Activated T-cell treated with anti-CD3 and anti-CD28 coated beads, Interleukin-2, amount 50 U/mL, for 72 hours (primary cell): ENCODE measurements around the gene VPS13D. TPM values are rescaled to one million over a fixed set of nuclear protein-coding genes. Genes with fewer than 3 reads are reported as not detected.
A peak's percentile ranks its signal among the peaks of the same experiment; 100 is the strongest.

ENCODE experiments used
- ATAC-seq, 2 donors: fragments of 150-1000 bp; cut with Tn5 transposase; replicated peaks in 1 of 2; 2 replicates each; pipeline ENCODE4 v1.10.0; 2021; ENCODE audit warnings: moderate library complexity in 2 of 2, mild to moderate bottlenecking in 1 of 2
- DNase-seq, 2 donors: peaks; one replicate each; pipeline ENCODE4 v3.0.0; 2021 to 2022; ENCODE audit warnings: mixed read lengths in 1 of 2
- H3K27ac Mint-ChIP-seq: one replicate; pipeline ENCODE4 v1.8.0; 2022; ENCODE audit warnings: mild to moderate bottlenecking, moderate library complexity, mixed read lengths
- H3K27me3 Mint-ChIP-seq: one replicate; pipeline ENCODE4 v1.8.0; 2022; ENCODE audit warnings: low read depth, mixed read lengths
- H3K36me3 Mint-ChIP-seq, 2 donors: one replicate each; pipeline ENCODE4 v1.8.0; 2022; ENCODE audit warnings: mixed read lengths in 2 of 2, mild to moderate bottlenecking in 1 of 2; ENCODE audit not compliant: insufficient read depth in 2 of 2
- H3K4me1 Mint-ChIP-seq: one replicate; pipeline ENCODE4 v1.8.0; 2022; ENCODE audit warnings: low read depth, mixed read lengths
- H3K4me3 Mint-ChIP-seq, 2 donors: one replicate each; pipeline ENCODE4 v1.8.0; 2022; ENCODE audit warnings: mild to moderate bottlenecking in 2 of 2, mixed read lengths in 2 of 2, moderate library complexity in 2 of 2
- H3K9me3 Mint-ChIP-seq, 2 donors: one replicate each; pipeline ENCODE4 v1.8.0; 2022; ENCODE audit warnings: mixed read lengths in 2 of 2
- total RNA-seq, 2 donors: library from RNA; stranded (reverse); gene quantifications; one replicate each; pipeline ENCODE4 v1.2.3, GENCODE V29; 2022

Gene VPS13D
- total RNA-seq, 2 donors from 2014 or later, result 36.0 to 40.5 TPM

DNA sequence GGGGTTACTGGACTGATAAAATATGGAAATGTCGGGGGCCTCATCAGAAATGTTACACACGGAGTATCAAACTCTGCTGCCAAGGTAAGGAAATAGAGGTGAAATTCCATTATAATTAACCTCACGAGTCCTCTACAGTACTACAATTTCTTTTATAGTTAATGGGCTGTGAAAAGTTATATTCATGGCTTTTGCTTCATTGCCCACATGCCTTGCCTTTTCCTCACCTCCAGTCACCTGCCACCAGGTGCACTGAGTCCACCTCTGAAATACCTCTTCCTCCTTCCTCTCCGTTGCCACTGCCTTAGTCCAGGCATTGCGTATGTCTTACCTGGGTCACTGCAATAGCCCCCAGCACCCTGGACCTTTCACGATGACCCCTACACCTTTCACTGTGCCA, 186.9 kb downstream of the VPS13D start:
- peaks cover 50% of the 10 kb centered on the region for H3K4me1 Mint-ChIP-seq
- no peak overlapping the region for H3K27ac Mint-ChIP-seq
- H3K36me3 Mint-ChIP-seq, result peaks cover 9 to 21% of the 10 kb centered on the region in 2 donors

DNA sequence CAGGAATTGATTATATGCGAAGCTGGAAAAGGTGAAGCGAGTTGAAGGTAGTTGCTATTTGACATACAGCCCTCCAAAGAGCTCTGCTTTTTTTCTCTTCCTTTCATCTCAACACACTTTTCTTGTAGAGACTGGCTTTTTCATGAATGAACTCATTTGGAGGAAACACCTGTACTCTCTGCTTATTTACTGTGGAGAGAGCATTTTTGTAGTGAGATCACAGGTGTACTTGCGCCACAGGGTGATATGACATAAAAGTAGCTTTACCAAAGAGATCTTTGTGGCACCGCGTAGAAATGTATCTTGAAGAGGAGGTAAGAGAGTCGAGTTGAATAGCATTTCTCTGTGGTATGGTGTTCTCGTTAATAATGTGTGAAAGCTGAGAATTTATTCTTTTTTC, 187.6 kb downstream of the VPS13D start:
- H3K4me3 Mint-ChIP-seq, result no peak overlapping the region
- DNase-seq (no peak), ATAC-seq (no peak)
- peaks cover 49% of the 10 kb centered on the region for H3K4me1 Mint-ChIP-seq
- H3K27me3 Mint-ChIP-seq, result no peaks in the 10 kb centered on the region
- no peak overlapping the region for H3K27ac Mint-ChIP-seq
- peaks cover 6 to 17% of the 10 kb centered on the region in 2 donors for H3K36me3 Mint-ChIP-seq
- H3K9me3 Mint-ChIP-seq, result peaks cover 0 to 1% of the 10 kb centered on the region in 2 donors

More for the DNA sequence above, 186.9 kb downstream of the VPS13D start:
- ATAC-seq, result no peak
- DNase-seq, result no peak
- Mint-ChIP-seq H3K4me3 (no peak overlapping the region), H3K27me3 (no peaks in the 10 kb centered on the region), H3K9me3 (peaks cover 0 to 1% of the 10 kb centered on the region in 2 donors)

DNA sequence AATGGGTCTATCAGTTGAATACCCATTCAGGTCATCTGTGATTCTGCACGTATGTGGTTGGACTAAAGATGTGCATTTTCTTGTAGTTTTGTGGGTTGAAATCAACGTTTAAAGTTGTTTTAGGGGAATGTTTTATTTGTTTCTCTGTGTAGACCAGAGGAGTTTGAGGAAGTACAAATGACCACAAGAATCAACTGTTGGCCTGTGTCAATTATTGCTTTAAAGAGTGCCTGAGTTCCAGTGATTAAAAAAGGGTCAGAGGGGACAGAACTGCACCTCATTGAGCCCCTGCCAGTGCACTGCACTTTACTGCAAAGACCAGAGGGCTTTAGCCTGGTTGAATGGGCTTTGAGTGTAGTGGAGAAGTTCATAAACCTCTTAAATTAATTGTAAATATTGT, 190.3 kb downstream of the VPS13D start:
- no peak for ATAC-seq
- Mint-ChIP-seq H3K4me3 (no peak overlapping the region), H3K36me3 (peaks cover 6 to 15% of the 10 kb centered on the region in 2 donors), H3K9me3 (peaks cover 0 to 1% of the 10 kb centered on the region in 2 donors), H3K27ac (no peak overlapping the region), H3K27me3 (no peaks in the 10 kb centered on the region), H3K4me1 (peaks cover 41% of the 10 kb centered on the region)
- DNase-seq, result no peak

DNA sequence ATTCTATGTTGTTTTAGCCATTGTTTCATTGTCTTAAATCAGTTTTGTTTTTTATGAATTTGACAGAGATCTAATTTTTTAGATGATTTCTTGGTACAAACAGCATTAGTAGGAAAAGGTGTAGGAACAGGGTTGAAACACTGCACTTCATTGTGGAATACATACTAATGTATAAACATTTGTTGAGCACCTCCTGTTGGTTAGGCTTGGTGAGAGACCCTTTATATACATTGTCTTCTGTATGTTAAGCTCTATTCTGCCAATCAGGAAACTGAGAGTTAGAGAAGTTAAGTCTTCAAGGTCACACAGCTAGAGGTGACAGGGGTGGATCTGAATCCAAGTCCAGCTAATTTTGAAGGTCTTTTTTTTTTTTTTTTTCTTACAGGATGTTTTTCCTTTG, 192.7 kb downstream of the VPS13D start:
- Mint-ChIP-seq H3K27me3 (no peaks in the 10 kb centered on the region), H3K9me3 (no peaks in the 10 kb centered on the region), H3K4me1 (peaks cover 20% of the 10 kb centered on the region), H3K4me3 (no peak overlapping the region), H3K27ac (no peak overlapping the region), H3K36me3 (peaks cover 0 to 8% of the 10 kb centered on the region in 2 donors)
- DNase-seq (no peak), ATAC-seq (no peak)

DNA sequence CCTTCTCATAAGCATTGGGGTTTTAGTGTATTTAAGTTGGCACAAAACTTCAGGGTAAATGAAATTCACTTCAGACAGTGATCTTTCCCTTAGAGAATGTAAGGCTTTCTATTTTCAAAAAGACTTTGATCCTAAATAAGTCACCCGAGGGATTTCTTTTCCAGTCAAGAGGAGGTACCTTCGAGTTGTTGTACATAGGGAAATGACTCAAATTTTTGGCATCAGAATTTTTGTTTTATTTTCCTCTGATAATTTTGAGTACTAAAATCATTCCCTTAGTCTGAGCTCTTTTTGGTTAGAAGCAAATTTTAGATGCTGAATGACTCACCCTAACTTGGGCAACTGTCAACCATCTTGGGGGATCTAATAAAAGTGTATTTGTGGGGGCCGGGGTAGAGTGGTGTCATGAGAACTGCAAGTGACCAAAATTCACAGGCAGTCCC, 194.3 kb downstream of the VPS13D start:
- no peak for ATAC-seq
- Mint-ChIP-seq H3K27ac (peak overlapping the region; percentile 28), H3K4me3 (no peak overlapping the region), H3K4me1 (peaks cover 19% of the 10 kb centered on the region), H3K27me3 (no peaks in the 10 kb centered on the region), H3K9me3 (no peaks in the 10 kb centered on the region), H3K36me3 (peaks cover 0 to 5% of the 10 kb centered on the region in 2 donors)
- DNase-seq, result no peak

DNA sequence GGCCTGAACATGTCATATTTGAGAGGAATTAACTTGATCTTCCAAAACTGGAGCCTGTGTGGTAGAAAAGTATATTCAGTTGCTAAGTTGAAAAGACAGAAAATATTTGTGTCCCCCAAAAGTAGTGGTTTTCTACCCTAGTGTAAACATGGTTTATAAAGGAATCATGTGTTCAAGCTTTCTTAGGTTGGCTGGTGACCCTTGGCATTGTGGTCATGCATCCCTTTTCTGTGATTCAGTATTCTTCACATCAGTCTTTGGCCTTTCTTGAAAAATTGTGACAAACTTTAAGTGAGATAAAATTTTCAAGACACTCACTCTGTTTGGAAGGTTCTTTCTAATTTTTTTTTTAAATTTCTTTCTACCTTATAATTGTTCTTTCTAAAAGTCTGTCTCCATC, 195.0 kb downstream of the VPS13D start:
- ATAC-seq (no peak), DNase-seq (no peak)
- Mint-ChIP-seq H3K27ac (no peak overlapping the region), H3K9me3 (no peaks in the 10 kb centered on the region), H3K4me1 (peaks cover 19% of the 10 kb centered on the region), H3K36me3 (peaks cover 0 to 5% of the 10 kb centered on the region in 2 donors), H3K4me3 (no peak overlapping the region), H3K27me3 (no peaks in the 10 kb centered on the region)

DNA sequence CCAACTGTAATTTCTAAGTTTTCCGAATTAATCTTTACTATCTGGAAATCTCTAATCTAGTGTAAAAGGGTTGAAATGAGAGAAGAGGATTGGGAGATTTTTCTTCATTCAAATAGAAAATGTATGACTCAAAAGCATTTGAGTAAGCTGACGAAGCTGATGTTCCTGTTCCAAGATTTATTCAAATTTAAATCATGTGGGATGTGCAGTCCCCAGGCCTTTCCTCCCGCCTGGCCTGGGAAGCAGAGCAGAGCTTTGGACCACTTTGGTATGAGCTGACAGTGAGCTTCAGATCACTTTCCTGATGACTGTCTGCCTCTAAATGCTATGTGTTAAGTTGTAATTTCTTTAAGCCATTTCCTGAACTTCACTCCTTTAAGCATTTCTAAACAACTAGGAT, 196.2 kb downstream of the VPS13D start:
- Mint-ChIP-seq H3K4me3 (no peak overlapping the region), H3K4me1 (peaks cover 24% of the 10 kb centered on the region), H3K9me3 (no peaks in the 10 kb centered on the region), H3K27me3 (no peaks in the 10 kb centered on the region), H3K36me3 (peaks cover 0 to 4% of the 10 kb centered on the region in 2 donors), H3K27ac (no peak overlapping the region)
- no peak for ATAC-seq
- no peak for DNase-seq

DNA sequence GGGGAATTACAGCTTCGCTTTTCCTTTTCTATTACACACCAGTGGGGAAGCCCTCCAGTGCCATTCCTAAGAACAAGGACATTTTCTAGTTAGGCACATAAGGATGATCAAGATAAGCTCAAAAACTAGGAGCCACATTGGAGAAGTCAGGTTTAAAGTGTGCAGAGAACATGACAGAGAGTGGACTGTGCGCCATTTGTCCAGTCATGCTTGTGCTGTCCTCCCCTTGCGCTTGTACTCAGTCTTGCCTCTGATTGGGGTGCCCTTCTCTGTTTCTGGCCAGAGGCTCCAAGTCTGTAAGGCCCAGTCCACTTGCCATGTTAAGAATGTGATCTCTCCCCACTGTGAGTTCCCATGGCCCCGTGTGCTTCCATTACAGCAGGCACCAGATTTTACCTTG, 198.5 kb downstream of the VPS13D start:
- ATAC-seq, result no peak
- H3K36me3 Mint-ChIP-seq, result peaks cover 0 to 3% of the 10 kb centered on the region in 2 donors
- no peaks in the 10 kb centered on the region for H3K27me3 Mint-ChIP-seq
- H3K27ac Mint-ChIP-seq, result no peak overlapping the region
- DNase-seq, result no peak
- no peak overlapping the region for H3K4me3 Mint-ChIP-seq
- peaks cover 21% of the 10 kb centered on the region for H3K4me1 Mint-ChIP-seq
- H3K9me3 Mint-ChIP-seq, result no peaks in the 10 kb centered on the region

DNA sequence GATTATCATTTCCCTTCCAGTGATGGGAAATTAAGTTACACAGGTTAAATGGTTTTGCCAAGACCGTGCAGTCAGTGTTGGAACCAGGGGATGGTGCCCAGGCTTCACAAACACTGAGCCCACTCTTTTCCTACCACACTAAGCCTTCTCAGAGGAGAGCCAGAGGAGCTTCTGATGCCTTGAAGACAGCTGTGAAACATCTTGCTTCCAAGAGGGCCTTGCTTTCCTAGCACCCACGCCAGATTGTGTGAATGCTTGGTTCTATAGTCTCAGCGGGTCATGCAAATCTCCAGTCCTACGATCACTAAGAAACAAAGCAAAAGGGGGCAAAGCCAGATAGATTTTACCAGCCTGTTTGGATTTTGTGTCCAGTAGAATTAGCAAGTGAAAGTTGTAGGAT, 200.7 kb downstream of the VPS13D start:
- H3K27me3 Mint-ChIP-seq, result no peaks in the 10 kb centered on the region
- no peaks in the 10 kb centered on the region for H3K9me3 Mint-ChIP-seq
- no peak for DNase-seq
- no peak for ATAC-seq
- peaks cover 34% of the 10 kb centered on the region for H3K4me1 Mint-ChIP-seq
- H3K4me3 Mint-ChIP-seq, result no peak overlapping the region
- H3K27ac Mint-ChIP-seq, result no peak overlapping the region
- H3K36me3 Mint-ChIP-seq, result peaks cover 0 to 3% of the 10 kb centered on the region in 2 donors

DNA sequence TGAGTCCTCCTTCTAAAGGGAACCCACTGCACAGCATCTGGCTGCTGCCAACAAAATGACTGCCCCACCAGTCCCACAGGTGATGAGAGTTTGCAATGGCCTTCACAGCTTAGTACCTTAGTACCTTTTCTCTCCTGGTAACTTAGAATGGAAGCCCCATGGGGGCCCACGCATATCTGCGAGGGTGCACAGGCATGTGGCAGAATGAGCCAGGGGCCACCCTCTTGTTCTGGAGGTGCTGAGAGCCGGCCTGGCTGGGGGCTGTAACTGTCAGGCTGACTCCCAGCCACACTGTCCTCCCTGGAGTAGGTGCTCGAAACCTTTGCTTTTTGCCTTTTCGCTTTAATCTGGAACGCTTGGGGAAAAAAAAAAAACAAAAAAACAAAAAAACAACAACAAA, 203.1 kb downstream of the VPS13D start:
- ATAC-seq (no peak), DNase-seq (no peak)
- peaks cover 57% of the 10 kb centered on the region for H3K4me1 Mint-ChIP-seq
- no peaks in the 10 kb centered on the region for H3K9me3 Mint-ChIP-seq
- H3K4me3 Mint-ChIP-seq, result no peak overlapping the region
- no peaks in the 10 kb centered on the region for H3K27me3 Mint-ChIP-seq
- H3K27ac Mint-ChIP-seq, result no peak overlapping the region
- peaks cover 4 to 6% of the 10 kb centered on the region in 2 donors for H3K36me3 Mint-ChIP-seq

DNA sequence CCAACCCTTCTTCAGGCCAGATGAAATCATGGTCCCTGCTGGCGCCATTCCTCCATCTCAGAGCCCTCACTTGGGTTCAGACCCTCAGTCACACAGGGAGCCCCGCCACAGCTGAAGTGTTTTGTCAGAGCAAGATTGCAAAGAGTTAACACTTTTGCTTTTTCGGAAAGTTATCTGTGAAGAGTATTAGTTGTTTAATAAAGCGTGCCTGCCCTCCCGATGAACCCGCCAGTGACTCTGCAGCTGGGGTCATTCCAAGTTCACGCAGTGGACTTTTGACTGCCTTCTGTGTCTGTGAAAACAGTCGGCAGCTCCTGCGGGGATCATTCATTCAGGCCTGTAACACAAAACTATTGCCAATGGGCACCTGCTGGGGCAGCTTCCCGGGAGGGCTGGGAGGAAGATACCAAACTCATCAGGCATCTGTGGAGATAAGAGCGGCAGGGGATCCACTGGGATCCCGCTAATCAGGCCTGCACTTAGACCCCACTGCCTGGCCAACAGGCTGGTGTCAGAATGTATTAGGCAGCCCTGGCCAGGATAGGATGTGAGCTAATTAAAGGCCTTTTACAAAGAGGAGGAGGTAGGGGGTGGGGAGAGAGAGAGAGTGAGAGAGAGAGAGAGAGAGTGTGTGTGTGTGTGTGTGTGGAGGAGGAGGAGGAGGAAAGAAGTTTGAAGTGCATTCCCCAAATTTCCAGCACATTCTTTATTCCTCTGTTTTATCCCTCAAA, 203.7 kb downstream of the VPS13D start:
- Mint-ChIP-seq H3K27ac (no peak overlapping the region), H3K36me3 (peaks cover 7 to 12% of the 10 kb centered on the region in 2 donors), H3K4me3 (peak overlapping the region in 1 of 2 donors; percentile 31), H3K27me3 (no peaks in the 10 kb centered on the region), H3K9me3 (no peaks in the 10 kb centered on the region), H3K4me1 (peaks cover 63% of the 10 kb centered on the region)
- DNase-seq (no peak), ATAC-seq (no peak)

DNA sequence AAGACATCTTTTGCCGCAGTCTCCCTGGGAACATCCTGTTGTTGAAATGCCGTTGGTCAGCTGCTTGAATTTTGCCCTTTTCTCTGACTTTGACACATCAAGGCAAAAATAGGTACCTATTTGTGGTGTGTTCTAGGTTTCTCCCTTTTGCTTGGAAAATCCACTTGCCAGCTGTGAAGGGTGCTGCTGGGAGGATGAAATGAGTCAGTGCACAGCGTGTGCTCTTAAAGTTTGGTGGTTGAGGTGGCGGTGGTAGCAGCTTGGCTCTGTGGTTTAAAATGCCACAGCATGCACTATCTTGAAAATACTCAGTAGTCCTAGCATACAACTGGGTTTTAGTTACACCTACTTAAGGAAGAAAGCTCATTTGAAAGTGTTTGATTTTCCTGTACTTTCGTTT, 204.3 kb downstream of the VPS13D start:
- peaks cover 70% of the 10 kb centered on the region for H3K4me1 Mint-ChIP-seq

DNA sequence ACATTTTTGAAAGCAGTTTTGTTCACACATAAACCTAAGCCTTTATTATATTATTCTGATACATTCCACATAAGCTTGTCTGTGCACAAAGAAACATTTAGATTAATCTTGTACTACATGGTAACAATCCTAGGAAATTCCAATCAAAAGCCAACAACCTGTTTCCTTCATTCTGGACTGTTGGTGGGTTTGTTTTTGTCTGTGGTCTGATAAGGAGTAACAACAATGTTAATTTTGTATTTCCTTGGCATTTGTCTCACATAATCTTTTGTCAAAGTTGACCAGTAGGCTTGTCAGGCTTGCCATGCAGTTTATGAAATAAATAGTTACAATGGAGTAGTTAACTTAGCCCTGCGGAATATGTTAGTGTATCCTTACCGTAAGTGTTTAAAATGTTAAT, 204.9 kb downstream of the VPS13D start:
- Mint-ChIP-seq H3K4me3 (peak overlapping the region; percentile 70 to 74), H3K4me1 (peaks cover 75% of the 10 kb centered on the region), H3K27me3 (no peaks in the 10 kb centered on the region), H3K27ac (no peak overlapping the region), H3K9me3 (no peaks in the 10 kb centered on the region), H3K36me3 (peaks cover 9 to 19% of the 10 kb centered on the region in 2 donors)
- DNase-seq (no peak), ATAC-seq (no peak)

More for the DNA sequence above, 204.3 kb downstream of the VPS13D start:
- Mint-ChIP-seq H3K27me3 (no peaks in the 10 kb centered on the region), H3K36me3 (peaks cover 9 to 16% of the 10 kb centered on the region in 2 donors), H3K4me3 (peak overlapping the region; percentile 70 to 74), H3K27ac (no peak overlapping the region), H3K9me3 (no peaks in the 10 kb centered on the region)
- peak; percentile 74 to 80 for DNase-seq
- peak; percentile 58 to 69 for ATAC-seq
